ENCODE measurements around the gene PPFIA1.

DNA sequence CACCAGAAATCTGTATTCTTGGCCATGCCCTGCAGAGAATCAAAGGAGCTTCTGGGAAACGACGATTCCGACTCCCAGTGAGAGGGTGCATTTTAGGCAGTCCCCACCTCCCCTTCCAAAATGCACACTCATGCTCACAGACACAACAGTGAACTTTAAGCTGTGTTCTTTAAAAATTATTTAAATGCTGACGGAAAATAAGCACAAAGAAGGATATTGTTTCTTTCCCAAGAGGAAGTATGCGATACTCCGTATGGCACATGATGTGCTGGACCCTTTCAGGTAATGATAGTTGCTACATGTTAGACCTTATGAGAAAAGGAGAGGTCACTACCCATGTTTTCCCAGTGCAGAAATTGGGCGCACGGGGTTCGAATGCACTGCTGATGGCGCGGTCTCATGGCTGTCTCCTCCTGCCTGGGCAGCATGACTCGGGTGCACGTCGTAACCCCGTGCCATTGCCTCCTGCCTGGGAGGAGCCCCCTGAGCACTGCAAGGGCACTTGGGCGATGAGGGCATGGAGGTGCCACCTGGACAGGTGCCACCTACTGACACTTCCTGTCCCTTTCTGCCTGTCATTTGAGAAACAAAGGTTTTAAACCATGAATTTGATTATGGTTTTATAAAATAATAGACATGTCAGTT is 64.0 kb downstream of the PPFIA1 start:
- TF ChIP-seq EP300 (IDR thresholded peaks at IDR 0.05; ENCODE audit: borderline replicate concordance), result no peak
- TF ChIP-seq, protein P1, sequence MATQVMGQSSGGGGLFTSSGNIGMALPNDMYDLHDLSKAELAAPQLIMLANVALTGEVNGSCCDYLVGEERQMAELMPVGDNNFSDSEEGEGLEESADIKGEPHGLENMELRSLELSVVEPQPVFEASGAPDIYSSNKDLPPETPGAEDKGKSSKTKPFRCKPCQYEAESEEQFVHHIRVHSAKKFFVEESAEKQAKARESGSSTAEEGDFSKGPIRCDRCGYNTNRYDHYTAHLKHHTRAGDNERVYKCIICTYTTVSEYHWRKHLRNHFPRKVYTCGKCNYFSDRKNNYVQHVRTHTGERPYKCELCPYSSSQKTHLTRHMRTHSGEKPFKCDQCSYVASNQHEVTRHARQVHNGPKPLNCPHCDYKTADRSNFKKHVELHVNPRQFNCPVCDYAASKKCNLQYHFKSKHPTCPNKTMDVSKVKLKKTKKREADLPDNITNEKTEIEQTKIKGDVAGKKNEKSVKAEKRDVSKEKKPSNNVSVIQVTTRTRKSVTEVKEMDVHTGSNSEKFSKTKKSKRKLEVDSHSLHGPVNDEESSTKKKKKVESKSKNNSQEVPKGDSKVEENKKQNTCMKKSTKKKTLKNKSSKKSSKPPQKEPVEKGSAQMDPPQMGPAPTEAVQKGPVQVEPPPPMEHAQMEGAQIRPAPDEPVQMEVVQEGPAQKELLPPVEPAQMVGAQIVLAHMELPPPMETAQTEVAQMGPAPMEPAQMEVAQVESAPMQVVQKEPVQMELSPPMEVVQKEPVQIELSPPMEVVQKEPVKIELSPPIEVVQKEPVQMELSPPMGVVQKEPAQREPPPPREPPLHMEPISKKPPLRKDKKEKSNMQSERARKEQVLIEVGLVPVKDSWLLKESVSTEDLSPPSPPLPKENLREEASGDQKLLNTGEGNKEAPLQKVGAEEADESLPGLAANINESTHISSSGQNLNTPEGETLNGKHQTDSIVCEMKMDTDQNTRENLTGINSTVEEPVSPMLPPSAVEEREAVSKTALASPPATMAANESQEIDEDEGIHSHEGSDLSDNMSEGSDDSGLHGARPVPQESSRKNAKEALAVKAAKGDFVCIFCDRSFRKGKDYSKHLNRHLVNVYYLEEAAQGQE (IDR thresholded peaks at IDR 0.05; ENCODE audit: low read depth), result no peak
- no peak for TF ChIP-seq TEAD4 (IDR thresholded peaks at IDR 0.05)
- no peak for TF ChIP-seq CREB1 (IDR thresholded peaks at IDR 0.05; ENCODE audit: low read depth)
- no peak for TF ChIP-seq CEBPB (IDR thresholded peaks at IDR 0.05)
- TF ChIP-seq USF1 (IDR thresholded peaks at IDR 0.05), result no peak
- TF ChIP-seq FOXM1 (IDR thresholded peaks at IDR 0.05; ENCODE audit: borderline replicate concordance, low read depth), result no peak
- no peak for TF ChIP-seq RAD21 (IDR thresholded peaks at IDR 0.05; ENCODE audit: low read depth)
- no peak for TF ChIP-seq EGR1 (IDR thresholded peaks at IDR 0.05)
- no peak for TF ChIP-seq ZBTB7A (IDR thresholded peaks at IDR 0.05; ENCODE audit: low read depth)
- no peak for TF ChIP-seq MAX (IDR thresholded peaks at IDR 0.05)
- no peak for TF ChIP-seq TAF1 (IDR thresholded peaks at IDR 0.05; ENCODE audit: low read depth)
